NCI-H510A (cell line): ENCODE measurements around the gene FYB2.
A peak's percentile ranks its signal among the peaks of the same experiment; 100 is the strongest.

Source experiments
- DNase-seq: peaks from one replicate; lab custom pipeline; 2025; lab: John Stamatoyannopoulos, UW

FYB2 gene

DNA sequence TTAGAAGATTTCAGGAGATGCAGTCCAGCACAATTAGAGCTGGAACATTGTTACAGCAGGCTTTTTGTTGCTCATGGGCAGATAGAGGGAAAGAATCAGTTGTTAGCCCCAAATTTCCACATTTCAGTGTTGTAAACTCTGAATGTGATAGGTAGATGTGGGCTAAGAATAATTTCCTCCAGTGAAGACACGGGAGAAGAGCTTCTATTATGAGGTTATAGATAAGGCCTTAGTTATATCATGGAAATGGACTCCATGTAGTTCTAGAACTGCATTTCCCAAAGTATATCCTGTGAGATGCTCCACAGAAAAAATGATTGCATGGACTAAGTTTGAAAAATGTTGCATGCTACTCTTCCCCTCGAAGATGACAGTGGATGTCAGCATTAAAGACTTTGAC is 109.2 kb downstream of the FYB2 start:
- no peak for DNase-seq

DNA sequence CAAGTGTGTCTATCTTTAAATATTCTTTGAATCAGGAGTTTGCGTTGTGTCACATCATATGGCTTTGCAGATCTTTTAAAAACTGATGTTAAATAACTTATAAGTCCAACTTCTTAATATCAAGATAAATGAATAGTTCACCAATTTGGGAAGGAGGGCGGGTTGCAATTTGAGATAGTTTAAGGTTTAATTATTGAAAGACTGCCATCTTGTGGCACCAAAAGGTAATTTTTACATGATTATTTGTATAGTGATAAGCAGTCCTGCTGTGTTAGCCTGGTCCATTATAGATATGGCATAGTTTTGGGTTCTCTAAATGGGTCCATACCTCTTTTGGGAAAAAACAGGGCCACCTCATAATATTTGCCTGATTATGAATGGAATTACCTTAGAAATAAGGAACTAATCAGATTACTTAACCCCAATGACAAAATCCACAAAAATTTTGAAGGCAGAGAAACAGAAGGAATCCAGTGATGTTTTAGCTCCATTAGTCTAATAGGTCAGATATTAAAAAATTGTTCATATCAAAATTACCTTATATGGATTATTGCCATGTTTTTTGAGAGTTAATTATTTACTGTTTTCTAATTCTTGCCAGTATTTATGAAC is 109.8 kb downstream of the FYB2 start:
- no peak for DNase-seq

DNA sequence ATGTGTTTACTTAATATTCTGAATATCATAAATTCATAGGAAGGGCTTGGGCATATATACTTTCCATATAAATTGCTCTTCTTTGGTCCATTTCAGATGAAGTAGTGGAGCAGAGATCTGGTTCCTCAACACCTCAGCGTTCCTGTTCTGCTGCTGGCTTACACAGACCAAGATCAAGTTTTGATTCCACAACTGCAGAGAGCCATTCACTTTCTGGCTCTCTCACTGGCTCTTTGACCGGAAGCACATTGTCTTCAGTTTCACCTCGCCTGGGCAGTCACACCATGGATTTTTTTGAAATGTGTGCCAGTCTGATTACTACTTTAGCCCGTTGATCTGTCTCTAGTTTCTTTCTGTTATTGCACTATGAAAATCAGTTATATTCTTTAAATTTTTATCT is 111.8 kb downstream of the FYB2 start:
- no peak for DNase-seq

DNA sequence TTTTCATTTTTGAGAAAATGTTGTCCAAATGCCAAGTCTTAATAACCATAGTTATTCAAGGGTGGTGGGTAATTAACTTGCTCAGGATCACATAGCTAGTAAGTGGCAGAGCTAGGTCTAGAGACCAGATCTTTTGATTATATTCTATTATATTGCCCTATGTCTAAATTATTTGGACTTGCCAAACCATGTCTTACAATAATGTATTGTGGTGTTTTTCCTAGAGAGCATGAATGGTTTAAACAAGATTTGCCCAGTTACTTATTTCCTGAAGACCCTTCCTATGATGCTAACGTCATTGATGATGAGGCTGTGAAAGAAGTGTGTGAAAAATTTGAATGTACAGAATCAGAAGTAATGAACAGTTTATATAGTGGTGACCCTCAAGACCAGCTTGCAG is 115.5 kb downstream of the FYB2 start:
- no peak for DNase-seq

DNA sequence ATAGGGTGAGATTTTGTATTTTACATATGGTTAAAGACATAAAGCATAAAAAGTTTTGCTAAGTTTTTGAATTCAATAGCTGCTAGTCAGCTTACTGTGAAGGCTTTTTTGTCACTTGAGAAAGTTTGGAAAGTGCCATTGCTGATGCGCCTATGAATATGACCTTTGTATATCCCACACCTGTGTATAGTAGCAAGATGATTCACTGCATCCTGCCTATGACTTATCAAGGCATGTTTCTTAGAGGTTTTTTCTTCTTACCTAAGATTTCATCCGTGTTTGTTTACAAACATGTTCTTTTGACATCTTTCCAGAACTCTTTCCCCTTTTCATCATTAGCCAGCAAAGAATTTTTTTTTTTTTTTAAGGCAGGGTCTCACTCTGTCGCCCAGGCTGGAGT is 122.5 kb downstream of the FYB2 start:
- DNase-seq = no peak

DNA sequence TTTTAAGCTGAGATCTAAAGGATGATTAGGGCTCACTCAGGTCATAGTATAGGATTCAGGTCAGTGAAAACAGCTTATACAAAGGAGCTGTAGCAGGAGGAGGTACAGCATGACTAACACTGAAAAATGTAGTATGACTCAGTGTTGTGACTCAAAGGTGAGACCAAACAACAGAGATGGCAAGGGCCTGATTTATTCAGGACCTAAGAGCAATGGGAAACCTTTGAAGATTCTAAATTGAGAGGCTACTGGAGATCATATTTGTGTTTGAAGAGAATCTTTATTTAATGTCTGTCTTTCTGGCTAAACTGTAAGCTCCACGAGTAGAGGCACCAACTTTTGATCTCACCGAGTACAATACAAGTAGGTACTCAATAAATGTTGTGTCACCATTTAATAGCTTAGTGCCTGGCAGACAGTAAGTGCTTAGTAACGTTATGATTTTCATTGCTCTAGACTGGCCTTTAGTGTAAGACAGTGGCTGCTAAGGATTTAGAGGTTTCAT is 130.6 kb downstream of the FYB2 start:
- DNase-seq = peak; percentile 36

DNA sequence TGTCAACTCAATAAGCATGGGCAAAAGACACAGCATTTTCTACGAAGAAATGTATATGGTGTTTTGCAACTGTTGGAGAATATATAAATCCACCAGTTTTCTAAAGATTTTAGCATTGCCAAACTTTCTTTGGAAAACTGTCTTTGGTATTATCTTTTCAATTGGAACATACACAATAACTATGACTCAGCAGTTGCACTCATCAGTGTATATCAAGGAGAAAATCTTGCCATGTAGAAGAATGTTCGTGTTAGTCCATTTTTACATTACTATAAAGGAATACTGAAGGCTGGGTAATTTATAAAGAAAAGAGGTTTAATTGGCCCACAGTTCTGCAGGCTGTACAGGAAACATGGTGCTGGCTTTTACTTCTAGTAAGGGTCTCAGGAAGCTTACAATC is 133.0 kb downstream of the FYB2 start:
- no peak for DNase-seq

DNA sequence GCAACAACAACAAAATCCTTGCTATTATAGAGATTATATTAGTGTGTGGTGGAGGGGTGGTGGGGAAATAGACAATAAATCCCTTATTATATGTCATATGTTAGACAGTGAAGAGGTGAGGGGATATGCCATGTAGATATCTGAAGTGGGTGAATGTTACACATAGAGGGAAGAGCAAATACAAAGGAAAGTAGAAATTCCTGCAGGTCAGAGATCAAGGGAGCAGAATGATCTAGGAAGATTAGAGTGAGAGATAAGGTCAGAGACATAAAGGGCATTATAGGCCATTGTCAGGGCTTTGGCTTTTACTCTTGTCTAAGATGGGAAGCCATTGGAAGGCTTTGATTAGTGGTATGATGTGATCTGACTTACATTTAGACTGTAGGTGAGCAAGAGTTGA is 135.6 kb downstream of the FYB2 start:
- DNase-seq = no peak

DNA sequence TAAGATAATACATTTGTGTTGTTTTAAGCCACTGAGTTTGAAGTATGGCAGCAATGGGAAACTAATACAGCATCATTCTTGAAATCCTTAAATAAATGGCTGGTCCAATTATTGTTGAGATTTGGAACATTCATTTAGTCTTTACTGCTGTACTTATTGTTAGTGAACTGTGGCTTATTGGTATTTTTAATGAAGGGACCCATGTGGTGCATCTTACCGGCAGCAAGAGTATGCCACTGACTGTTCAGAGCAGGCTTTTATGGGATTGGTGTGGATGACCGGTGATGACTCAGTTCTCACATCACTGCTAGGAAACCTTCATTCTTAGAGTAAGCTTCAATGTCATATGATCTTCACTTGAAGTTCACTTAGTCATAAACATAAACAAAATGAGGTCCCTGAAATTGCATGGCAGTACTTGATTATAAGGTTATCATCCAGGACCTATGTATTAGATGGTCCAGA is 142.6 kb downstream of the FYB2 start:
- no peak for DNase-seq

DNA sequence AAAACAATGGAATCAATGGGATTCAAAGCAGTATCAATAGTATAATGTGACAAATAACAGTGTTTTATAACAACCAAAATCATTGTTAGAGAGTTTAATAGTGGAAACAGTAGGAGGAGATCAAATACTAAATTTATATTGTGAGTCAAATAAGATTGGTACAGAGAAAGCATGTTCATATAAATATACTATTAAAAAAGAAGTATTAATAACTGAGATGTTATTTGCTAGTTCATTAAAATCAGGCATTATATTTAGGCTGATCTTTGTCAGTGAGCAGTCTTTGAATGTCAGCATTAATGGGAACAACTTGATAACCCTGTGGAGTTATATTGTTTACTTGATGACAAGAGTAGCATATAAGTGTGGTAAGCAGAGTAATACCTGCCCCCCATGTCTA is 143.4 kb downstream of the FYB2 start:
- DNase-seq = no peak

DNA sequence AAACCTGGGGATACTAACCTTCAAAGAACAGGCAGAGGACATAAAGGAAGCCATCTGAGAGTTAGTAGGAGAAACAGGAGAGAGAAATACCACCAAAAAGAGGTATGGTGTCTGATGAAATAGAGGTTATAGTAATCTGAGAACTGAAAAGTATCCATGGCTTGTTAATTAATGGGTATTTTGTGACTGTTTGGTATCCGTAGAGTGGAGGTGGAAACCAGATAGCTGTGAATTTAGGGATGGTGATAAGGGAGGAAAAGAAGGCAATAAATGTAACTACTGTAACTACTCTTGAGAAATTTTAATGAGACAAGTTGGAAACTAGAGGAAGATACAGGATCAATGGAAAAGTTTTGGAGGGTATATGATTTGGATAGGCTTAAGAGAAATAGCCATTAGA is 146.6 kb downstream of the FYB2 start:
- no peak for DNase-seq

DNA sequence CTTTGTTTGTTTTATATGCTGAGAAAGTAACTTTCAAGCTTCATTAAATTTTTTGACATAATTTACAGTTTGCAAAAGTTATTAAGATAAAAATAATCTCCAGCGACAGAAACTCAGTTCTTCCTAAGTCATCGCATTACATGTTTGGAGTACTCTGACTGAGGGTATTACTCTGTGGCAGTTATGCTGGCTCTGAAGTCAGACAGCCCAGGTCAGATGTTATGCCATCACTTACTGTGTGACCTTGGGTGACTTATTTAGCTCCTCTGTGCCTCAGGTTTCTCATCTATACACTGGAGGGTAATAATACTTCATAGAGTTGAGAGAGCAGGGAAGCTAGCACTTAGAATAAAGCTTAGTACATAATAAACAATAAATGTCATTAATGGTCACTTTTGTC is 147.7 kb downstream of the FYB2 start:
- no peak for DNase-seq

DNA sequence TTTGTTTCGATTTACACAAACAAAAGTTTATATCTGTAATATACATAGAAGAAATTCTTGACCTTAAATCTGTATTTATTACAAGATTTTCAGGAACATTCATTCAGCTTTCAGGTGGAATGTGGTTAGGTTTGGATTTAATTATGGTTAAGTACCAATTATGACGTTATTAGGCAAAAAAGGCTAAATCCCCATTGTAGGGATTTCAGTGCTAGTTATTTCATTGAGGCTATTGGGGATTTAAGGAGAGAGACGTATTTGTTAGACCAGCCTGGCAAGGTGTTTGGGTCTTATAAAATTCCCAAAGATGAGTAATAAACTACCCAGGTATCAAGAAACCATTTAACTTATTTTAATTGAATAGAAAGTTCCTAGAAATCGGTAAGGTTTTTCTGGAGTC is 148.1 kb downstream of the FYB2 start:
- DNase-seq = no peak

DNA sequence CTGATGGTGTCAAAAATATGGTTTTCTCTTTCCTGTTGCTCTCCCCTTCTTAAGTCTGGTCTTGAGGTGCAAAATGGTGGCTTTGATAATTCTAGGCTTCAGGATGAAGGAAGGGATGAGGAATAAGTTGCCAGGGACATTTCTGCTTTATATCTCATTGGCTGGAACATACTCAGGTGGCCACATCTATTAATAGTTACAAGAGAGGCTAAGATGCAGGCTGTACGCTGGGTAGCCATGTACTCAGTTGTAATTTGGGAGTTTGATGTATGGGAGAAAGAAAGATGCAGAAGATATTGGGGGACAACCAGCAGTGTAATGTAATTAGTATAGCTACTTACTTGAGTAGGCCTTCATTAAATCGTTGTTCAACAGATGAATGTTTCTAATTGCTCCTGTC is 148.9 kb downstream of the FYB2 start:
- no peak for DNase-seq
